ENCODE results near the gene PALD1.
"Not testable (repeated sequence)": the region's sequence is repeated elsewhere in the genome, so short reads cannot be mapped to it uniquely, and the experiment has no call there.

PALD1 gene

GRCh38 chr10:70603449-70603801 lies 124.9 kb downstream of the PALD1 start:
- ChIA-PET POLR2A (no interaction called here), CTCF (no interaction called here)
- DNase-seq (ENCODE audit: extremely low spot score): no peak
- no peak for TF ChIP-seq BHLHE40 (IDR thresholded peaks at IDR 0.05; ENCODE audit: borderline replicate concordance)
- no peak for TF ChIP-seq CTBP1 (IDR thresholded peaks at IDR 0.05; ENCODE audit: borderline replicate concordance)
- TF ChIP-seq PKNOX1 (IDR thresholded peaks at IDR 0.05): no peak
- TF ChIP-seq L3MBTL2 (conservative IDR thresholded peaks at IDR 0.05): no peak

GRCh38 chr10:70604106-70604505 lies 125.5 kb downstream of the PALD1 start:
- POLR2A ChIA-PET: no interaction called here
- TF ChIP-seq LEF1 (IDR thresholded peaks at IDR 0.05; ENCODE audit: borderline replicate concordance): no peak
- no peak for TF ChIP-seq BHLHE40 (IDR thresholded peaks at IDR 0.05; ENCODE audit: borderline replicate concordance)
- no peak for TF ChIP-seq FOXM1 (IDR thresholded peaks at IDR 0.05; ENCODE audit: borderline replicate concordance)
- TF ChIP-seq HDGF (IDR thresholded peaks at IDR 0.05; ENCODE audit: borderline replicate concordance): no peak
- no peak for TF ChIP-seq ZNF384 (IDR thresholded peaks at IDR 0.05)
- no peak for TF ChIP-seq FOXK2 (IDR thresholded peaks at IDR 0.05)
- no peak for TF ChIP-seq SUZ12 (IDR thresholded peaks at IDR 0.05)
- TF ChIP-seq FOXA1 (IDR thresholded peaks at IDR 0.05): no peak
- no peak for TF ChIP-seq ARNT (IDR thresholded peaks at IDR 0.05)
- TF ChIP-seq L3MBTL2 (conservative IDR thresholded peaks at IDR 0.05): no peak
- TF ChIP-seq SP1 (IDR thresholded peaks at IDR 0.05): no peak
- TF ChIP-seq CTBP1 (IDR thresholded peaks at IDR 0.05; ENCODE audit: borderline replicate concordance): no peak
- TF ChIP-seq NFRKB (IDR thresholded peaks at IDR 0.05): no peak
- TF ChIP-seq PKNOX1 (IDR thresholded peaks at IDR 0.05): no peak
- CTCF ChIA-PET: no interaction called here
- DNase-seq (ENCODE audit: extremely low spot score): no peak

GRCh38 chr10:70605161-70605560 lies 126.6 kb downstream of the PALD1 start:
- POLR2A ChIA-PET: no interaction called here
- CTCF ChIA-PET: no interaction called here
- DNase-seq (ENCODE audit: extremely low spot score): no peak
- TF ChIP-seq NFRKB (IDR thresholded peaks at IDR 0.05): no peak
- TF ChIP-seq ZNF384 (IDR thresholded peaks at IDR 0.05): no peak
- no peak for TF ChIP-seq ARNT (IDR thresholded peaks at IDR 0.05)
- TF ChIP-seq SP1 (IDR thresholded peaks at IDR 0.05): no peak

GRCh38 chr10:70607936-70608335 lies 129.4 kb downstream of the PALD1 start:
- ChIA-PET CTCF (no interaction called here), POLR2A (no interaction called here)
- no peak for TF ChIP-seq NFRKB (IDR thresholded peaks at IDR 0.05)
- TF ChIP-seq FOXM1 (IDR thresholded peaks at IDR 0.05; ENCODE audit: borderline replicate concordance): no peak
- no peak for TF ChIP-seq HDGF (IDR thresholded peaks at IDR 0.05; ENCODE audit: borderline replicate concordance)
- TF ChIP-seq SUZ12 (IDR thresholded peaks at IDR 0.05): no peak
- no peak for TF ChIP-seq PKNOX1 (IDR thresholded peaks at IDR 0.05)
- no peak for TF ChIP-seq CTBP1 (IDR thresholded peaks at IDR 0.05; ENCODE audit: borderline replicate concordance)
- TF ChIP-seq ELF4 (IDR thresholded peaks at IDR 0.05): no peak
- TF ChIP-seq FOXK2 (IDR thresholded peaks at IDR 0.05): no peak
- no peak for TF ChIP-seq L3MBTL2 (conservative IDR thresholded peaks at IDR 0.05)
- no peak for TF ChIP-seq SP1 (IDR thresholded peaks at IDR 0.05)
- no peak for TF ChIP-seq BHLHE40 (IDR thresholded peaks at IDR 0.05; ENCODE audit: borderline replicate concordance)
- TF ChIP-seq LEF1 (IDR thresholded peaks at IDR 0.05; ENCODE audit: borderline replicate concordance): no peak
- TF ChIP-seq FOXA1 (IDR thresholded peaks at IDR 0.05): no peak
- TF ChIP-seq TARDBP (IDR thresholded peaks at IDR 0.05): no peak
- no peak for DNase-seq (ENCODE audit: extremely low spot score)

GRCh38 chr10:70613941-70614340 lies 135.4 kb downstream of the PALD1 start:
- DNase-seq (ENCODE audit: extremely low spot score): no peak
- TF ChIP-seq ELF4 (IDR thresholded peaks at IDR 0.05) (no peak), L3MBTL2 (conservative IDR thresholded peaks at IDR 0.05) (no peak), SUZ12 (IDR thresholded peaks at IDR 0.05) (no peak), ARNT (IDR thresholded peaks at IDR 0.05) (no peak), TARDBP (IDR thresholded peaks at IDR 0.05) (no peak), FOXK2 (IDR thresholded peaks at IDR 0.05) (no peak), SP1 (IDR thresholded peaks at IDR 0.05) (no peak), FOXM1 (IDR thresholded peaks at IDR 0.05; ENCODE audit: borderline replicate concordance) (no peak), LEF1 (IDR thresholded peaks at IDR 0.05; ENCODE audit: borderline replicate concordance) (no peak), FOXA1 (IDR thresholded peaks at IDR 0.05) (no peak), HDGF (IDR thresholded peaks at IDR 0.05; ENCODE audit: borderline replicate concordance) (no peak), CTBP1 (IDR thresholded peaks at IDR 0.05; ENCODE audit: borderline replicate concordance) (no peak)
- POLR2A ChIA-PET: no interaction called here
- CTCF ChIA-PET: interaction anchor here (0.6 kb wide), 1 partner anchor 8 kb away, joined by 4 read pairs; no protein-coding TSS in a partner anchor

- DNase-seq (ENCODE audit: extremely low spot score); POLR2A ChIA-PET: not testable (repeated sequence)
- CTCF ChIA-PET: interaction anchor here (0.6 kb wide), 1 partner anchor 8 kb away, joined by 4 read pairs; no protein-coding TSS in a partner anchor
Observed at GRCh38 chr10:70614364-70614763, 135.8 kb downstream of the PALD1 start.

- ChIA-PET CTCF (no interaction called here), POLR2A (interaction anchor here (0.5 kb wide), 1 partner anchor 117 kb away, joined by 3 read pairs; no protein-coding TSS in a partner anchor)
- no peak for TF ChIP-seq ARNT (IDR thresholded peaks at IDR 0.05)
- TF ChIP-seq SP1 (IDR thresholded peaks at IDR 0.05): no peak
- TF ChIP-seq CTBP1 (IDR thresholded peaks at IDR 0.05; ENCODE audit: borderline replicate concordance): no peak
- TF ChIP-seq L3MBTL2 (conservative IDR thresholded peaks at IDR 0.05): no peak
- TF ChIP-seq ELF4 (IDR thresholded peaks at IDR 0.05): no peak
- no peak for TF ChIP-seq PKNOX1 (IDR thresholded peaks at IDR 0.05)
- TF ChIP-seq NFRKB (IDR thresholded peaks at IDR 0.05): no peak
- TF ChIP-seq FOXM1 (IDR thresholded peaks at IDR 0.05; ENCODE audit: borderline replicate concordance): no peak
- no peak for TF ChIP-seq ZNF384 (IDR thresholded peaks at IDR 0.05)
- TF ChIP-seq TARDBP (IDR thresholded peaks at IDR 0.05): no peak
- TF ChIP-seq FOXK2 (IDR thresholded peaks at IDR 0.05): no peak
- TF ChIP-seq LEF1 (IDR thresholded peaks at IDR 0.05; ENCODE audit: borderline replicate concordance): no peak
- TF ChIP-seq SUZ12 (IDR thresholded peaks at IDR 0.05): no peak
- no peak for TF ChIP-seq BHLHE40 (IDR thresholded peaks at IDR 0.05; ENCODE audit: borderline replicate concordance)
- no peak for TF ChIP-seq HDGF (IDR thresholded peaks at IDR 0.05; ENCODE audit: borderline replicate concordance)
- TF ChIP-seq FOXA1 (IDR thresholded peaks at IDR 0.05): no peak
Observed at GRCh38 chr10:70615211-70615610, 136.6 kb downstream of the PALD1 start.

More at GRCh38 chr10:70615211-70615610, 136.6 kb downstream of the PALD1 start:
- DNase-seq (ENCODE audit: extremely low spot score): no peak

All from HEK293T (cell line).